GM12891 (cell line): ENCODE data around the gene E4F1.

Experiments
- DNase-seq: peaks from one replicate; pipeline ENCODE4 v3.0.0; 2011; ENCODE audit warnings: low spot score; ENCODE audit not compliant: insufficient read length
- FAIRE-seq: peaks from 2 replicates; lab custom pipeline; 2011; peaks lifted over from hg19 to GRCh38; lab: Jason Lieb, UNC
- PAX5 ChIP-seq: IDR thresholded peaks from 2 replicates; pipeline ENCODE4 v1.6.1; 2011; ENCODE audit warnings: low read length, moderate library complexity, mild to moderate bottlenecking; ENCODE audit not compliant: insufficient read depth, severe bottlenecking
- POLR2A ChIP-seq: IDR thresholded peaks from 2 replicates; pipeline ENCODE4 v1.6.1; 2011; ENCODE audit warnings: low read depth, low read length, control low read depth
- POLR2AphosphoS5 ChIP-seq: IDR thresholded peaks from 2 replicates; pipeline ENCODE4 v1.6.1; 2011; ENCODE audit warnings: low read depth, low read length, control low read depth
- POU2F2 ChIP-seq: IDR thresholded peaks from 2 replicates; pipeline ENCODE4 v1.6.1; 2011; ENCODE audit warnings: low read depth, mild to moderate bottlenecking, control low read depth, low read length, moderate library complexity
- SPI1 ChIP-seq: IDR thresholded peaks from 2 replicates; pipeline ENCODE4 v1.6.1; 2011; ENCODE audit warnings: low read depth, low read length, control low read depth
- TAF1 ChIP-seq: IDR thresholded peaks from 2 replicates; pipeline ENCODE4 v1.6.1; 2011; ENCODE audit warnings: low read depth, low read length, control low read depth

Gene E4F1

DNA sequence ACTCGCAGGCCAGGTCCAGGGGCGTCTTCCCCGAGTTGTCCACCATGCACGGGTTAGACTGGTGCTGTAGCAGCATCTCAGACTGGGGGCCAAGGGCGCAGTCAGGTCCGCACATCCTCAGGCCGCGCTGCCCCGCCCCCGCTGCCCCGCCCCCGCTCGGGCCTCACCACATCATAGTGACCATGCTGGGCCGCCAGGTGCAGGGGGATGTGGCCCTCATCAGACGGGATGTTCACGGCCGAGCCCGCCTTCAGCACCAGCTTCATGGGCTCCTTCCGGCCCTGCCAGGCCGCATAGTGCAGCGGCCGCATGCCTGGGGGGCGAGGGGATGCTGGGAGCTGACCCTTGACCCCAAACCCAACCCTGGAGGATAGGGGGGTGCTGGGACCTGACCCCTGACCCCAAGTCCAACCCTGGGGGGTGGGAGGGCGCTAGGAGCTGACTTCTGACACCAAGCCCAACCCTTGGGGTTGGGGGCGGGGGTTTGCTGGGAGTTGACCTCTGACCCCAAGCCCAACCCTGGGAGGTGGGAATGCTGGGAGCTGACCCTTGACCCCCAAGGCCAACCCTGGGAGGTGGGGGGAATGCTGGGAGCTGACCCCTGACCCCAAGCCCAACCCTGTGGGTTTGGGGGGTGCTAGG is 34.0 kb upstream of the E4F1 start:
- TF ChIP-seq POLR2AphosphoS5 (no peak), POLR2A (no peak), POU2F2 (no peak), TAF1 (no peak), SPI1 (no peak), PAX5 (no peak)
- DNase-seq, result no peak
- no peak for FAIRE-seq

GRCh38 chr16:2190002-2190658 is 33.3 kb upstream of the E4F1 start:
- DNase-seq (no peak), FAIRE-seq (no peak)
- TF ChIP-seq POU2F2, result no peak
- no peak for TF ChIP-seq TAF1
- TF ChIP-seq POLR2AphosphoS5, result no peak
- TF ChIP-seq SPI1, result no peak
- TF ChIP-seq PAX5, result no peak

DNA sequence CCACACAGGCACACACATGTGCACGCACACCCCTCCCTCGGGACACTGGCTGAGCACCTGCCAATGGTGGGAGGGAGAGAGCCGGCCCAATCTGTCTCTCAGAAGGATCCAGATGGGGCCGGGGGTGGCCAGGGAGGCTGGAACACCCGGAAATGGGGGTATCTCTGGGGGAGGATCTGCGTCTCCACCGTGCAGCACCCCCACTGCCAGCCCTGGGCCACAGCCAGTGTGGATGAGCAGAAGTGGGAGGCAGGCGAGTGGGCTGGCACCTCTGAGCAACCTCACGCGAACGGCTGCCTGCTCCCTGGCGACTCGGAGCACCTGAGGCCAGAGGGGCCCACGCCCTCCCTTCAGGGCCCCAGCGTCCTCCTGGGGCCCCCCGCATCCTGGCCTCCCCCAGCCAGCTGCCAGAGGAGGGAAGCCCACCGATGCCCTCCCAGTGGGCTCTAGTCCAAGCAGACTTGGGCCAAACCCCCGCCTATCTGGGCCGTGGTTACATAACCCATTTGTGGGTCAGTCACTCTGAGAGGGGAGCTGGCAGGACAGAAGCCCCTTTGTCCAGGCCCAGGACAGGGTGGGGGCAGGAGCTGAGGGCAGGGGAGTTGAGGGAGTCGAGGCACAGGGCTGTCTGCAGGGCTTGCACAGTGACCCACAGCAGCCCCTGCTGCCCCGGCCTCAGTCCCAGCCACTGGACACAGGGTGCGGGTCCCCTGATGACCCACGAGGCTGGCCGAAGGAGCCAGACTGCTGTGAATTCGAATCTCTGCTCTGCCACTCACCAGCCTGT is 32.5 kb upstream of the E4F1 start:
- no peak for FAIRE-seq
- no peak for DNase-seq

GRCh38 chr16:2191446-2191706 is 32.0 kb upstream of the E4F1 start:
- no peak for TF ChIP-seq PAX5
- no peak for TF ChIP-seq SPI1
- TF ChIP-seq POLR2AphosphoS5, result no peak
- TF ChIP-seq POU2F2, result no peak
- TF ChIP-seq TAF1, result no peak
- TF ChIP-seq POLR2A, result no peak
- no peak for DNase-seq
- FAIRE-seq, result no peak

More for the DNA sequence above, 32.5 kb upstream of the E4F1 start:
- TF ChIP-seq SPI1 (no peak), TAF1 (no peak), POLR2A (no peak)

DNA sequence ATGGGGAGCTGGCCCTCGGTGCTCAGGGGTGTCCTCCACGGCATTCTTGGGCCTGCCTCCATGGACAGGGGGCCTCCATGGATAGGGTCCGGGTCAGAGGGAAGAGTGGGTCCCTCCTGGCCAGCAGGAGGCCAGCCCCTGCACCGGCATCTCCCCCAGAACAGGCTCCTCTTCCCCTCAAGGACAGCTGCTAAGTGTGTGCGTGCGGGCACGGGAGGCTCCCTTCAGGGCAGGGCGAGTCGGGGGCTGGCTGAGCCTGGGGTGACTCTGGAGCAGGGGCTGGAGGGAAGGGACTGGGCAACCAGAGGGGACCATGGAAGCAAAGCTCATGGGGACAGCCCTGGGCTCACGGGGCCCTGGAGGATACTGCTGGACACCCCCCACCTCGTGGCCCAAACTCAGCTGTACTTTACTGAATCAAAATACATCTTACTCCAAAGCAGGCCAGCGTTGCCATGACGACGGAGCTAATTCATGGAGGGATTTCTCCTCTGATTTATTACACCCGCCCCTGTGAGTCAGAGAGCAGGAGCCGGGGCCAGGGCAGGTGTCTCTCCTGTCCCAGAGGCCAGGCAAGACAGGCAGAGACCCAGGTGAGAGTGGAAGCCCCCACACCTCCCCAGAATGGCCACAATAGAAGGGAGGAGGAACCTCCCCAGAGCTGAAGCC is 29.1 kb upstream of the E4F1 start:
- DNase-seq, result no peak
- no peak for TF ChIP-seq SPI1
- no peak for TF ChIP-seq POLR2AphosphoS5
- TF ChIP-seq TAF1, result no peak
- TF ChIP-seq PAX5, result no peak
- no peak for TF ChIP-seq POLR2A
- TF ChIP-seq POU2F2, result no peak
- no peak for FAIRE-seq

- peak; percentile 82 for FAIRE-seq
- peak; percentile 68 for DNase-seq
- TF ChIP-seq POLR2AphosphoS5 (no peak), POU2F2 (no peak), PAX5 (no peak), SPI1 (no peak), POLR2A (no peak), TAF1 (no peak)
Observed at GRCh38 chr16:2194852-2195321, 28.5 kb upstream of the E4F1 start.

- TF ChIP-seq POLR2A (no peak), POU2F2 (no peak), TAF1 (no peak), SPI1 (no peak), POLR2AphosphoS5 (no peak), PAX5 (no peak)
- no peak for DNase-seq
- no peak for FAIRE-seq
Observed at GRCh38 chr16:2195322-2196161, 27.8 kb upstream of the E4F1 start.

DNA sequence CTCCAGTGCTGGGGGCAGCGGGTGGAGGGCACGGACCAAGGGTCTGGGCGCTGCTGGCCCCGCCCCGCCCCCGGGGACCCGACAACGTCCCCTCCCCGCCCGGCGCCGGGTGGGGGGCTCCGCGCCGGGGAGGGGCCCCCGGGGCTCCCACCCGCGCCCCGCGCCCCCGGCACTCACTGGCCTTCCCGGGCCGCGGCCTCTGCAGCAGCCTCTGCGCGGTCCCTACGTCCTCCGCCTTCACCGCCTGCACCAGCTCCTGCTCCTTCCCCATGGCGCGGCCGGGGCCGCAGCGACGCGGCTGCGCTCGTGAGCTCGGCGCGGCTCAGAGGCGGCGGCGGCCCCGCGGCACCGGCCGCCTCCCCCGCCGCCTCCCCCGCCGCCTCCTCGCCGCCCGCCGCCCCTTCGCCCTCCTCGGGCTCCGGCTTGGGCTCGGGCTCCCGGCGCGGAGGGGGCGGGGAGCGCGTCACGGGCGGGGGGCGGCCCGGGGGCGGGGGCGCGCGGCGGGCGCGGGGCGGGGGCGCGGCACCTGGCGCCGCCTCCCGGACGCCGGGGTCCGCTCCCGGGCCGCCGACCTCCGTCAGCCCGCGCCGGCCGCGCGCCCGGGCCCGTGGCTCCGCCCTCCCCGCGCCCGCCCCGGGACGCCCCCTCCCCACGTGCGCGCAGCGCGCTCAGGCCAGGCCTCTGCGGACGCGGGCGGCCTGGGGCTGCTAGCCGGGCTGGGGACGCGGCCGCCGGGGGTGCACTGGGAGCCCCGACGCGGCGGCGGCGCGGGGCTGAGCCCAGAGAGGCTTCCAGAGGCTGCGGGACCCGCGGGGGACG is 27.0 kb upstream of the E4F1 start, which contains the start of gene CASKIN1:
TSS of gene CASKIN1 (minus strand) at position 444 of the 819 bp plus-strand sequence. CDS start at position 271, 173 bp downstream.
- no peak for FAIRE-seq
- DNase-seq, result no peak
- no peak for TF ChIP-seq POLR2A
- no peak for TF ChIP-seq TAF1
- no peak for TF ChIP-seq SPI1
- no peak for TF ChIP-seq POU2F2
- TF ChIP-seq PAX5, result no peak
- no peak for TF ChIP-seq POLR2AphosphoS5
